Right lobe of liver (tissue), 4 donors: ENCODE data around the gene KRT81.

Experiments used
- CTCF ChIP-seq, 4 donors: fragments of 200-600 bp in 3 of 4; fragments of 450-650 bp in 1 of 4; IDR thresholded peaks; one replicate each; pipeline versions ENCODE4 v1.5.1 to v1.8.0; 2016 to 2022; ENCODE audit warnings: antibody characterized with exemption in 4 of 4, mild to moderate bottlenecking in 2 of 4
- POLR2A ChIP-seq: fragments of 450-650 bp; IDR thresholded peaks from one replicate; pipeline ENCODE4 v1.6.1; 2017; ENCODE audit warnings: antibody characterized with exemption, mild to moderate bottlenecking
- donor health status: DM: no; HTN: no; CAD: no.
- donor health status: DM: no; HTN: no; CAD: no.
- donor health status: DM: no; HTN: yes; CAD: no.

- no peak for TF ChIP-seq CTCF (IDR thresholded peaks at IDR 0.05)
- no peak for TF ChIP-seq POLR2A
Observed at GRCh38 chr12:52260361-52261207, 30.8 kb downstream of the KRT81 start.
